Measurements from ENCODE around the gene ADAMTS3.

The ADAMTS3 gene

GRCh38 chr4:72522440-72522839 lies 46.6 kb downstream of the ADAMTS3 start:
- TF ChIP-seq, protein P1, sequence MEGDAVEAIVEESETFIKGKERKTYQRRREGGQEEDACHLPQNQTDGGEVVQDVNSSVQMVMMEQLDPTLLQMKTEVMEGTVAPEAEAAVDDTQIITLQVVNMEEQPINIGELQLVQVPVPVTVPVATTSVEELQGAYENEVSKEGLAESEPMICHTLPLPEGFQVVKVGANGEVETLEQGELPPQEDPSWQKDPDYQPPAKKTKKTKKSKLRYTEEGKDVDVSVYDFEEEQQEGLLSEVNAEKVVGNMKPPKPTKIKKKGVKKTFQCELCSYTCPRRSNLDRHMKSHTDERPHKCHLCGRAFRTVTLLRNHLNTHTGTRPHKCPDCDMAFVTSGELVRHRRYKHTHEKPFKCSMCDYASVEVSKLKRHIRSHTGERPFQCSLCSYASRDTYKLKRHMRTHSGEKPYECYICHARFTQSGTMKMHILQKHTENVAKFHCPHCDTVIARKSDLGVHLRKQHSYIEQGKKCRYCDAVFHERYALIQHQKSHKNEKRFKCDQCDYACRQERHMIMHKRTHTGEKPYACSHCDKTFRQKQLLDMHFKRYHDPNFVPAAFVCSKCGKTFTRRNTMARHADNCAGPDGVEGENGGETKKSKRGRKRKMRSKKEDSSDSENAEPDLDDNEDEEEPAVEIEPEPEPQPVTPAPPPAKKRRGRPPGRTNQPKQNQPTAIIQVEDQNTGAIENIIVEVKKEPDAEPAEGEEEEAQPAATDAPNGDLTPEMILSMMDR (conservative IDR thresholded peaks at IDR 0.05; ENCODE audit: low read depth): no peak
- ChIA-PET POLR2A (ENCODE audit: low non-redundant PET) (no interaction called here), CTCF (no interaction called here)
- no peak for DNase-seq (ENCODE audit: low spot score)
- H3K27ac ChIP-seq: no peak overlapping the region

DNA sequence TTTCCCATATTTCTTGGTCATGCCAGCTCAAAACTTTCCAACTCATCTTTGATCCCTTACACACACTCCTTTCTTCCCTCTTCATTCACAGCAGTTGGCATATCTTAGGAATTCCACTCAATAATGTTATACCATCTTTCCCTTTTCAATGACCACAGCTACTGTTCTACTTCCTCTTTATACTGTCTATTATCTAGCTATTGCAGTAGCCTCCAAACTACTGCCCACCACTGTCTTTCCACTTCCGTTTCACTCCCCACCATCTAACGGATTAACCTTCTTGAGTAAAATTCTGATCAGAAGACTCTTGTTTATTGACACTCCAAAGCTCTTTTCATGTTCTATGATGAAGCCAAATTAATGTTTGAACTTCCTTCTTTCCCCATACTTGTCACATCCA lies 55.8 kb downstream of the ADAMTS3 start:
- H3K27ac ChIP-seq: no peak overlapping the region
- CTCF ChIA-PET: interaction anchor here (0.7 kb wide), 1 partner anchor 18 kb away, joined by 7 read pairs; no protein-coding TSS in a partner anchor
- TF ChIP-seq, protein P1 (conservative IDR thresholded peaks at IDR 0.05; ENCODE audit: low read depth): no peak
- POLR2A ChIA-PET (ENCODE audit: low non-redundant PET): no interaction called here
- no peak for DNase-seq (ENCODE audit: low spot score)

GRCh38 chr4:72507860-72508419 lies 61.1 kb downstream of the ADAMTS3 start:
- no peak for DNase-seq (ENCODE audit: low spot score)
- POLR2A ChIA-PET (ENCODE audit: low non-redundant PET): no interaction called here
- CTCF ChIA-PET: interaction anchor here (0.6 kb wide), 1 partner anchor 221 kb away, joined by 3 read pairs; no protein-coding TSS in a partner anchor
- TF ChIP-seq, protein P1 (conservative IDR thresholded peaks at IDR 0.05; ENCODE audit: low read depth): no peak
- no peak overlapping the region for H3K27ac ChIP-seq

DNA sequence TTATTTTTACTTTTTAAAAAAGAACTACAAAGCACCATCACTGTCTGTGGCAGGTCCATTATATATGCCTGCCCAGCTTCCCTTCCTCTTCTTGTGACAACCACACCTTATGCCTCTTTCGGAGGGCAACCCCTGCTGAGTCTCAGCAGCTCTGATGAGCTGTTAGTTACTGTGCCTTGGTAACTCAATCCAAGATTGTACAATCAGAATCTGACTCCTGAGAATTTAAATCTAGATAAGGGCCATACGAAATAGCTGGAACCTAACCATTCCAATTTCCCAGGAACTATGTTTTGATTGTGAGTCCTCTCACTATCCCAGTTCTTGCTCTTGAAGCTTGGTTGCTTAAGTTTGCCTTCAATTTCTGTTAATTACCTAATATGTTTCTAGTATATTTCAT lies 61.9 kb downstream of the ADAMTS3 start:
- no peak overlapping the region for H3K27ac ChIP-seq
- TF ChIP-seq, protein P1 (conservative IDR thresholded peaks at IDR 0.05; ENCODE audit: low read depth): no peak
- DNase-seq (ENCODE audit: low spot score): no peak
- ChIA-PET POLR2A (ENCODE audit: low non-redundant PET) (no interaction called here), CTCF (no interaction called here)

- CTCF ChIA-PET: interaction anchor here (0.5 to 1.1 kb wide), 8 partner anchors 21 to 509 kb away, joined by 3 to 6 read pairs (median 3); no protein-coding TSS in a partner anchor
- peak; percentile 32 for DNase-seq (ENCODE audit: low spot score)
- POLR2A ChIA-PET (ENCODE audit: low non-redundant PET): no interaction called here
- TF ChIP-seq, protein P1 (conservative IDR thresholded peaks at IDR 0.05; ENCODE audit: low read depth): peak; percentile 72
- no peak overlapping the region for H3K27ac ChIP-seq
Measured at GRCh38 chr4:72505314-72505744, 63.7 kb downstream of the ADAMTS3 start.

DNA sequence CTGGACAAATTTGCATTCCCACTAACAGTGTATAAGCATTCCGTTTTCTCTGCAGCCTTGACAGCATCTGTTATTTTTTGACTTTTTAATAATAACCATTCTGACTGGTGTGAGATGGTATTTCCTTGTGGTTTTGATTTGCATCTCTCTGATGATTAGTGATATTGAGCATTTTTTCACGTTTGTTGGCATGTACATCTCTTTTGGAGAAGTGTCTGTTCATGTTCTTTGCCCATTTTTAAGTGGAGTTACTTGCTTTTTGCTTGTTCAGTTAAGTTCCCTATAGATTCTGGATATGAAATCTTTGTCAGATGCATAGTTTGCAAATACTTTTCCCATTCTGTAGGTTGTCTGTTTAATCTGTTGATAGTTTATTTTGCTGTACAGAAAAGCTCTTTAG lies 68.8 kb downstream of the ADAMTS3 start:
- TF ChIP-seq, protein P1 (conservative IDR thresholded peaks at IDR 0.05; ENCODE audit: low read depth): no peak
- no peak overlapping the region for H3K27ac ChIP-seq
- ChIA-PET CTCF (no interaction called here), POLR2A (ENCODE audit: low non-redundant PET) (no interaction called here)
- DNase-seq (ENCODE audit: low spot score): no peak
